HG03442 (cell line): ENCODE results near the gene BCR.
"Not testable (repeated sequence)": the region's sequence is repeated elsewhere in the genome, so short reads cannot be mapped to it uniquely, and the experiment has no call there.

Experiments
- ATAC-seq: cut with Tn5 transposase; IDR thresholded peaks from one replicate; pipeline ENCODE4 v1.9.1; 2021; ENCODE audit warnings: mild to moderate bottlenecking, moderate library complexity; ENCODE audit not compliant: unreplicated experiment

The BCR gene

DNA sequence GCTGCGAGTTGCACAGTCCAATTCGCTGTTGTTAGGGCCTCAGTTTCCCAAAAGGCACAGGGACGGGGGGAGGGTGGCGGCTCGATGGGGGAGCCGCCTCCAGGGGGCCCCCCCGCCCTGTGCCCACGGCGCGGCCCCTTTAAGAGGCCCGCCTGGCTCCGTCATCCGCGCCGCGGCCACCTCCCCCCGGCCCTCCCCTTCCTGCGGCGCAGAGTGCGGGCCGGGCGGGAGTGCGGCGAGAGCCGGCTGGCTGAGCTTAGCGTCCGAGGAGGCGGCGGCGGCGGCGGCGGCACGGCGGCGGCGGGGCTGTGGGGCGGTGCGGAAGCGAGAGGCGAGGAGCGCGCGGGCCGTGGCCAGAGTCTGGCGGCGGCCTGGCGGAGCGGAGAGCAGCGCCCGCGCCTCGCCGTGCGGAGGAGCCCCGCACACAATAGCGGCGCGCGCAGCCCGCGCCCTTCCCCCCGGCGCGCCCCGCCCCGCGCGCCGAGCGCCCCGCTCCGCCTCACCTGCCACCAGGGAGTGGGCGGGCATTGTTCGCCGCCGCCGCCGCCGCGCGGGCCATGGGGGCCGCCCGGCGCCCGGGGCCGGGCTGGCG, at the start of gene BCR:
Gene BCR, plus strand, starts transcription at position 209 of the 592 bp plus-strand sequence. CDS start 452 bp downstream, outside the sequence.
- ATAC-seq, result no peak

DNA sequence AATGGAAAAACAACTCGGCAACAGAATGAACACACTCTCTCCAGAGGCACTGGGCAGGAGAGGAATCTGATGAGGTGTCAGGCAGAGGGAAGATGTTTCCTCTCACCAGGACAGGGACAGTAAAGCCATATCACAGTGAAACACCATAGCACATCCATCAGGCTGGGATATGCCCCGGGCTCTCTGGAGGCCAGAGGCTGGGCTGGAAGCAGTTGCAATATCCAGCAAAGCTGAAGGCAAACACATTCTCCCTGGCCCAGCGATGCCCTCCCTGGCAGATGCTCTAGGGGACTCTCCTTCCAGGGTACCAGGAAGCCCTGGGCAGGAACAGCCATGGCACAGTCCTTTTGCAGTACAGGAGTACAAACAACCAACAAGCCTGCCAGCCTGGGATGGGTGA, 49.6 kb upstream of the BCR start:
- no peak for ATAC-seq

- ATAC-seq, result no peak
These were observed 48.4 kb upstream of the BCR start for GRCh38 chr22:23131931-23132330.

- no peak for ATAC-seq
These were observed 47.8 kb upstream of the BCR start for GRCh38 chr22:23132376-23133091.

DNA sequence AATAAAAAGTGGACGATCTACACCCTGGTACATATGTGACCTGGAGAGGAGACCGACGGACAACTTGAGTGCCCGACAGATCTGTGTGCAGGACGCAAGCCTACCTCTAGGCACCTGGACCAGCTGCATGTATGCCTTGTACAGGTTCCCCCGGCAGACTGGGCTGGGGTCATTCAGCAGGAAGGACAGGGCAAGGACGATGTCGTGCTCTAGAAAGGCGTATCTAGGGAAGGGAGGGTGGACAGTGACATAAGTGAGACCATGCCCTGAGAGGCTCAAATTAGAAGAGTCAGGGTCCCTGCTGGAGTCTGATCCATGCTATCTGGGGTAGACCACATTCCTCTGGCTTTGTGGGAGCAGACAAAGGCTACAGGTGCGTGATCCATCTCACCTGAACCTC, 46.4 kb upstream of the BCR start:
- ATAC-seq, result no peak

DNA sequence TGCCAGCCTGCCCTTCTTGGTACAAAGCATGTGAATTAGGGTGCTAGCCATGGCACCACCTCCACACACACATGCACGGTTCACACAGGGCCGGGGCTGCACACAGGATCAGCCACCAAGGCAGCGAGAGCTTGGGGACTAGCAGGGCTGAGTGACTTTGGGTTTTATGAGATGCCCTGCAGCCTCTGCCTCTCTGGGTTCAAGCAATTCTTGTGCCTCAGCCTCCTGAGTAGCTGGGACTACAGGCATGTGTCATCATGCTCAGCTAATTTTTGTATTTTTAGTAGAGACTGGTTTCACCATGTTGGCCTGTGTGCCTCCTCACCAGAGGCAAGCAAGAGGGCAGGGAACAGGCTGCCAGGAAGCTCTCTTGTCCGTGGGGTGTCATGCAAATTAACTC, 43.3 kb upstream of the BCR start:
- not testable (repeated sequence) for ATAC-seq

GRCh38 chr22:23137468-23137867, 42.8 kb upstream of the BCR start:
- ATAC-seq, result no peak

GRCh38 chr22:23137905-23138561, 42.3 kb upstream of the BCR start:
- ATAC-seq, result no peak

- ATAC-seq, result no peak
These were observed 41.5 kb upstream of the BCR start for GRCh38 chr22:23138584-23139435.

DNA sequence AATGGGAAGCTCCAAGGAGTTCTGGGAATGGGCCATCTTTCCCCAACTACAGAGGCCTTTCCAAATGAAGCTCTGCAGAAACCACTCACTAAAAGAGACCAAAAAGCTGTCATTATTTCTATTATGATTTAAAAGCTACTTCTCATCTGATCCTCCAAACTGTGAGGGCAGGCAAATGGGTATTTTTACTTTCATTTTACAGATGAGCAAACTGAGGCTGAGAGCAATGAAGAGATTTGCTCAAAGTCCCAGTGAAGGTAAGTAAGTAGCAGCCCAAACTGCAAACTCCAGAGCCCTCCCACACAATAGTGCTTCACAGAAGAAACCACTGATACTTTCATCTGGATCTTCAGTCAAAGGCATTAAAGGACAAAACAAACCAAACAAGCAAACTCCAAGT, 39.9 kb upstream of the BCR start:
- ATAC-seq, result no peak

DNA sequence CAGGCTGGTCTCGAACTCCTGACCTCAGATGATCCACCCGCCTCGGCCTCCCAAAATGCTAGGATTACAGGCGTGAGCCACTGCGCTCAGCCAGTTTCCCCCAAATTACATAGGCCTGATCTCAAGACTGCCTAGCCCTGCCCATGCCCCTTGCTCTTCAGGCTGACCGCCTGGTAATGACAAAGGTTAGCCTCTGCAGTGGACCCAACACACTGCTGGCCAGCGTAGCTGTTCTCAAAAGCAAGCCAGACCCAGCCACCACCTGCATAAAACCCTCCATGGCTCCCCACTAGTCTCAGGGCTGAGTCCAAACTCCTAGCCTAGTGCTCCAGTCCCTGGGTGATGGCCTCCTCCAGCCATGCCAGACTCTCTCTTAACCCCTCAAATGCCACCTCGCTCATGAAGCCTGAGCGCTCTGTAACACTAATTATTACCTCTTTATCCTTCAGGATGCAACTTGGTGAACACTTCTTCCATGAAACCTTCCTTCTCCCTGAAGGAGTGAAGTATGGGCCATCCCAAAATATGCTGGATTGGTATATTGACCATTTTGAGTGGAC, 37.7 kb upstream of the BCR start:
- ATAC-seq, result no peak

GRCh38 chr22:23143119-23143518, 37.2 kb upstream of the BCR start:
- ATAC-seq, result no peak

DNA sequence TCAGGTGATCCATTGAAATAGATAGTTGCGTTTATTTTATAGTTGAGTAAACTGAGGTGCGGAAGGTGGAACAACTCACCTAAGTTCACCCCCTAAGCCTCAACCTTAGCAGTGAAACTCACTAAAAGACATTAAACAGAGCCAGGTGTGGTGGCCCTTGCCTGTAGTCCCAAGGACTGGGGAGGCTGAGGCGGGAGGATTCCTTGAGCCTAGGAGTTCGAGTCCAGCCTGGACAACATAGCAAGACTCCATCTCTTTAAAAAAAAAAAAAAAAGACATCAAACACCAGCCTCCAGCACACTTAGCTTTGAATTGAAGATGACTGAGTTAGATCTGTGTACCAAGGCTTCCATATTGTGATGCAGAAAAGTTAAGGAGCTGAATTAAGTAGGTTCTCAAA, 35.9 kb upstream of the BCR start:
- ATAC-seq, result no peak

DNA sequence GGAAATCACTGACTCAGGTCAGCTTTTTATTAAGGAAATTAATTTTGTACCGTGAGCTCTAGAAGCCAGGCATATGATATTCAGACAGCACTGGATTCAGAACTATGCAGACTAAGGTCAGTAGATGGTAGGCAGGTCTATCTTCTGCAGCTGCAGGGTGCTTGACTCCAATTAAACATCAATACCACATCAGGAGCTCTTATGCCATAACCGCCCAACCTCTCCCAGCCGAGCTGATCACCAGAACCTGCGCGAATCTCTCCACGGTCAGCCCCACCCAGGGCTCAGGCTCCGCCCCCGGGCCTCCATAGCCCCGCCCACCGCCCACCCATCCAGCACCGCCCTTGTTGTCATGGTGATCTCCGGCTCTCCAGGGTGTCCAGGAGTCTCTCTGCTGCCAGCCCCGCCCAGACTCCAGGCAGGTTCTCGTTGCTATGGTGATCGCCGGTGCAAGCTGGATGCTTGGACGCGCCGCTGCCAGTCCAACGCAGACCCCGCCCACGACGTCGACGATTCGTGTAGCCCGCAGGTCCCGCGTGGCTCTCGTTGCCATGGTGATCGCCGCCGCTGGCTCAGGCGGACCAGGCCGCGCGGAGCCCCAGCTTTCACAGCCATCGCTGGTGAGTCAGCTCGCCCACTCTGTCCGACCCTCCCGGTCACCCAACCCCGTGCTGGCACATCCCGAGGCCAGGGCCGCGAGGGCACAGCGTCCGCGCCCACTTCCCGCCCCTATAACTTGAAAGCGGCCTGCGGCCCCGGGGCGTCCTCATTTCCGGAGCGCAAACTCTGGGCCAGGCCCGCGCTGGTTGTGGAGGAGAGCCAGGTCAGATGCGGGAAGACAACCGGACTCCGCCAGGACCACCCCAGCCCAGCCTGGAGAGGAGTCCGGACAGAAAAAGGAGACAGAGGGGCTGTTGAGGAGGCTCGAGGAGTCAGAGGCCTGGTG, 35.1 kb upstream of the BCR start, which contains the start of gene RAB36:
Gene RAB36, plus strand, starts transcription at position 546 of the 946 bp plus-strand sequence. CDS start 1,140 bp downstream, outside the sequence.
- ATAC-seq, result no peak

DNA sequence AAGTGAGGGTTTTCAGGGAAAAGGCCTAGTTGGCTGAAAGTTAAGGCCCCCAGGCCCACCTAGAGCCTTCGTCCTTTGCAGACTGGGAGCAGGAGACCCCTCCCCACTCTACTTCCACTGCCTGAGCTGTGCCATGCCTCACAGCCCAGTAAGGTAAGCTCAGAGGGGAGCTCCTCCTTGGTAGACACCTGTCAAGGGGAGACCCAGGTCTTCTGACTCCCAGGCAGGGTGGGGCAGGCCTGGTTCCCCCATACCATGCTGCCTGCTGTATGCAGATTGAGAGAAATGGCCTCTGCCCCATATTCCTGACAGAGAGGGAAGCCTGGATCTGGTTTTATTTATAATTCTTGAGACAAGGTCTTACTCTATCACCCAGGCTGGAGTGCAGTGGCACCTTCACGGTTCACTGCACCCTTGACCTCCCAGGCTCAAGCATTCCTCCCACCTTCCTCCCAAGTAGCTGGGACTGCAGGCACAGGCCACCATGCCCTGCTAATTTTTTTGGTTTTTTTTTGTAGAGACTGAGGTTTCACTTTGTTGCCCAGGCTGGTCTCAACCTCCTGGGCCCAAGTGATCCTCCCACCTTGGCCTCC, 34.3 kb upstream of the BCR start:
- no peak for ATAC-seq

- no peak for ATAC-seq
These were observed 33.7 kb upstream of the BCR start for GRCh38 chr22:23146478-23147205.

DNA sequence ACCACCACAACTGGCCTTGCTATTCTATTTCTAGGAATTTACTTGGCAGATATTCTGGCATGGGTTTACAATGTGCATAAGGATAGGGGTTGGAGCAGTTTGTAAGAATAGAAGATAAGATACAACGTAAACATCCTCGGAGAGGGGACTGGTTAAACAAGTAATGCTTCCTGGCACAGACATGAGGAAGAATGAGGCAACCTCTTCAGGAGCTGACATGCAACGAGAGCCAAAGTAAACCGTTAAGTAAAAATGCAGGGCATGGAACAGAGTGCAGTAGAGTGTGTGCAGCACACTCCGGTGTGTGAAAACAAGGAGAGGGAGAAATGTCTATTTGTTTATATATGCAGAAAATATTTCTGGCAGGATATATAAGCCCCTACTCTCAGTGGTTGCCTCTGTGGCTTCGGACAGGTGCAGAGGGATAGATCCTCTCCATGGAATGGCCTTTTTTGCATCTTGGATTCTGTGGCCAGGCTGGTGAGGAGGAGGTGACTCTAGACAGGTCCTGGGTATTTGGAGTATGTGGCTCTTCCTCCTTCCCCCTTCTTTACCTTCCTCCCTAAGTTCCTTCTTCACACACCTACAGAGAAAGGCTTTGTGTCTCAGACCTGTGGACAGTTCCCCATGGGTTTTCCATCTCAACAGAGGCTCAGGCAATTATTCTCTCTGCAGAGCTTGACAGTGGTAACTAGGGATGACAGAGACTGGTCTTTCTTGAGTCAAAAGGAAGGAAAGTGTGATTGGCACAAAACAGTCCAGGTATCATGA, 32.5 kb upstream of the BCR start:
- no peak for ATAC-seq

DNA sequence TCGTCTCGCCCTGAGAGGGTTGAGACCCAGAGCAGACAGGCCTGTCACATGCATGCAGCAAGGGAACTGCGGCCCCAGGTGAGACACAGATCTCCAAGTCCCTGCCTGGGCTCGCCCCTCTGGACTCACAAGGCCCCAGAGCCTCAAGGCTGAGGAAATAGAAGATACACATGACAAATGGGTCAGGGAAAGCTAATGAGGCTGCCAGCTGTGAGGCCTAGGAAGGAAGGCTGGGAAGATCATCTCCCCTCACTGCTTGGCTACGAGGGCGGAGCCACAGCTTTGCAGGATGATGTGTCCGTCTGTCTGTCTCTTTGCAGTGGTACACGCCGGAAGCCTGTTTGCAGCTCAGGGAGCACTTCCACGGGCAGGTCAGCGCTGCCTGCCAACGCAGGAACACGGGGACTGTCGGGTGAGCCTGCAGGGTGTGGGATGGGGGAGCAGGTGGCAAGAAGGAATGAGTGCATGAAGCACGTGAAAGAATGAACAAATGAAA, 30.5 kb upstream of the BCR start:
- no peak for ATAC-seq
